ENCODE measurements around the gene RPS3. TPM values are rescaled to one million over a fixed set of nuclear protein-coding genes. Genes with fewer than 3 reads are reported as not detected.

Gene RPS3
- total and polyA plus RNA-seq, 2 of the 13 experiments (the other 11 are each of a cell fraction or from before 2014, with no cell fraction given) = 2,143 to 3,616 TPM

DNA sequence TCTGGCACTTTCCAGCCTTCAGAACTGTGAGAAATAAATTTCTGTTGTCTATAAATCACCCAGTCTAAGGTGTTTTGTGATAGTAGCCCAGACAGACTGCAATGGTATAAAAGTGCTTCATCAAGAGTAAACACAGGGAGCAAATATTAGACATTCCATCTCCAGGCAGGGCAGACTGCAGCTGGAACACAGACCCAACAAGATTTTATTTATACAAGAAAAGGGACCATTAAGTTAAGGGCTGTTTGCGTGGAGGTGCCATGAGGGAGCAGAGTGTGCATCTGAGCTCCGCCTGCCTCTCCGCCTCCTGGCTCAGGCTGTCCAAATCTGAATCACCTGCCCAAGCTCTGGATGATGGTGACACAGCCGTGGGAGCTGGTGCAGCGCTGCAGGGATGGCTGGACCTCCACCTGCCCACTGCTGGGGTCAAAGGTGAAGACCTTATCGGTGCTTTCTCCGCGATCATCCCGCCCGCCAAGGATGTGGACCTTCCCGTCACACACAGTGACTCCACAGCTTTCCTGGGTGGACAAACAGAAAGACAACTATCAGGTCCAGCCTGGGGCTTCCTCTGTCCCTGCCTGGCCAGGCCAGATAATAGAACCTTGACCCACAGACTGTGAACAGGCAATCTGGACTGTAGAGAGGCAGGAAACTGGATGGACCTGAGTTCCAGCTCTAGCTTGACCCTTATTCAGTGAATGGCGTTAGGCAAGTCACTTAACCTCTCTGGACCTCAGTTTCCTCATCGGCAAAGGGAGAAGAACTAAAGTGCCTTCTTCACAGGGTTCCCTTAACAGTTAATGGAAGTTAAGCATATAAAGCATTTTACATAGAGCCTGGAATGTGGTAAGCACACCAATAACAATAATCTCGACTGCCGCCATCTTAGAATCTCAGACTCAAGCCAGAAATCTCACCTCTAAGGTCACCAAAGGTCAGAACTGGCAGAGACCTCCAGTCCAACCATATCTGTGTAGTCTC lies 23.2 kb downstream of the RPS3 start (continued):
- peak; percentile 30 for TF ChIP-seq HNRNPLL (IDR thresholded peaks at IDR 0.05; ENCODE audit: low read depth, low read length, poor library complexity, severe bottlenecking)
- TF ChIP-seq NFYB (CRISPR knock-in tag; IDR thresholded peaks at IDR 0.05) = no peak
- no peak for TF ChIP-seq JUND (CRISPR knock-in tag; IDR thresholded peaks at IDR 0.05)
- TF ChIP-seq, protein P1, sequence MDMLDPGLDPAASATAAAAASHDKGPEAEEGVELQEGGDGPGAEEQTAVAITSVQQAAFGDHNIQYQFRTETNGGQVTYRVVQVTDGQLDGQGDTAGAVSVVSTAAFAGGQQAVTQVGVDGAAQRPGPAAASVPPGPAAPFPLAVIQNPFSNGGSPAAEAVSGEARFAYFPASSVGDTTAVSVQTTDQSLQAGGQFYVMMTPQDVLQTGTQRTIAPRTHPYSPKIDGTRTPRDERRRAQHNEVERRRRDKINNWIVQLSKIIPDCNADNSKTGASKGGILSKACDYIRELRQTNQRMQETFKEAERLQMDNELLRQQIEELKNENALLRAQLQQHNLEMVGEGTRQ (IDR thresholded peaks at IDR 0.05; ENCODE audit: low read depth, low read length) = no peak
- TF ChIP-seq, protein P1 (CRISPR knock-in tag; IDR thresholded peaks at IDR 0.05; ENCODE audit: borderline replicate concordance) = no peak
- no peak for TF ChIP-seq DNMT1 (CRISPR knock-in tag; IDR thresholded peaks at IDR 0.05)
- TF ChIP-seq ZNF792 (CRISPR knock-in tag; IDR thresholded peaks at IDR 0.05) = 0 out of 2 replicates have a peak, but pooled peaks have one; percentile 47
- TF ChIP-seq, protein P2, sequence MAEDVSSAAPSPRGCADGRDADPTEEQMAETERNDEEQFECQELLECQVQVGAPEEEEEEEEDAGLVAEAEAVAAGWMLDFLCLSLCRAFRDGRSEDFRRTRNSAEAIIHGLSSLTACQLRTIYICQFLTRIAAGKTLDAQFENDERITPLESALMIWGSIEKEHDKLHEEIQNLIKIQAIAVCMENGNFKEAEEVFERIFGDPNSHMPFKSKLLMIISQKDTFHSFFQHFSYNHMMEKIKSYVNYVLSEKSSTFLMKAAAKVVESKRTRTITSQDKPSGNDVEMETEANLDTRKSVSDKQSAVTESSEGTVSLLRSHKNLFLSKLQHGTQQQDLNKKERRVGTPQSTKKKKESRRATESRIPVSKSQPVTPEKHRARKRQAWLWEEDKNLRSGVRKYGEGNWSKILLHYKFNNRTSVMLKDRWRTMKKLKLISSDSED (CRISPR knock-in tag; IDR thresholded peaks at IDR 0.05) = no peak
- TF ChIP-seq, protein P3, sequence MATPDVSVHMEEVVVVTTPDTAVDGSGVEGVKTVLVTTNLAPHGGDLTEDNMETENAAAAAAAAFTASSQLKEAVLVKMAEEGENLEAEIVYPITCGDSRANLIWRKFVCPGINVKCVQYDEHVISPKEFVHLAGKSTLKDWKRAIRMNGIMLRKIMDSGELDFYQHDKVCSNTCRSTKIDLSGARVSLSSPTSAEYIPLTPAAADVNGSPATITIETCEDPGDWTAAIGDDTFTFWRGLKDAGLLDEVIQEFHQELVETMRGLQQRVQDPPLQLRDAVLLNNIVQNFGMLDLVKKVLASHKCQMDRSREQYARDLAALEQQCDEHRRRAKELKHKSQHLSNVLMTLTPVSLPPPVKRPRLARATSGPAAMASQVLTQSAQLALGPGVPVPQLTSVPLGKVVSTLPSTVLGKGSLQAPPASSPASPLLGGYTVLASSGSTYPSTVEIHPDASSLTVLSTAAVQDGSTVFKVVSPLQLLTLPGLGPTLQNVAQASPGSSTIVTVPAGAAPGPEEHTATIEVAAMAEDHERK (CRISPR knock-in tag; IDR thresholded peaks at IDR 0.05; ENCODE audit: low read depth) = no peak
- TF ChIP-seq KAT7 (CRISPR knock-in tag; IDR thresholded peaks at IDR 0.05; ENCODE audit: borderline replicate concordance) = no peak
- TF ChIP-seq ATM (IDR thresholded peaks at IDR 0.05; ENCODE audit: borderline replicate concordance) = no peak
- no peak for TF ChIP-seq U2AF2 (IDR thresholded peaks at IDR 0.05; ENCODE audit: low read depth, low read length)
- TF ChIP-seq RCOR2 (CRISPR knock-in tag; IDR thresholded peaks at IDR 0.05) = no peak
- no peak for TF ChIP-seq ZNF619 (CRISPR knock-in tag; IDR thresholded peaks at IDR 0.05)
- no peak for TF ChIP-seq BRD4 (CRISPR knock-in tag; IDR thresholded peaks at IDR 0.05)
- no peak for TF ChIP-seq IRX3 (CRISPR knock-in tag; IDR thresholded peaks at IDR 0.05; ENCODE audit: borderline replicate concordance, low read depth)
- TF ChIP-seq NBN (conservative IDR thresholded peaks at IDR 0.05) = no peak
- no peak for TF ChIP-seq MEF2D (CRISPR knock-in tag; IDR thresholded peaks at IDR 0.05)
- no peak for TF ChIP-seq REXO4 (CRISPR knock-in tag; IDR thresholded peaks at IDR 0.05; ENCODE audit: borderline replicate concordance)
- TF ChIP-seq MIER2 (CRISPR knock-in tag; IDR thresholded peaks at IDR 0.05) = no peak
- TF ChIP-seq ZNF749 (CRISPR knock-in tag; IDR thresholded peaks at IDR 0.05; ENCODE audit: borderline replicate concordance) = peak; percentile 45; the same call in 1 of the 2 replicates
- TF ChIP-seq ZSCAN20 (CRISPR knock-in tag; IDR thresholded peaks at IDR 0.05; ENCODE audit: borderline replicate concordance) = no peak

Measured in HepG2 (cell line).